ENCODE measurements around the gene ARHGEF28.

ARHGEF28 gene

DNA sequence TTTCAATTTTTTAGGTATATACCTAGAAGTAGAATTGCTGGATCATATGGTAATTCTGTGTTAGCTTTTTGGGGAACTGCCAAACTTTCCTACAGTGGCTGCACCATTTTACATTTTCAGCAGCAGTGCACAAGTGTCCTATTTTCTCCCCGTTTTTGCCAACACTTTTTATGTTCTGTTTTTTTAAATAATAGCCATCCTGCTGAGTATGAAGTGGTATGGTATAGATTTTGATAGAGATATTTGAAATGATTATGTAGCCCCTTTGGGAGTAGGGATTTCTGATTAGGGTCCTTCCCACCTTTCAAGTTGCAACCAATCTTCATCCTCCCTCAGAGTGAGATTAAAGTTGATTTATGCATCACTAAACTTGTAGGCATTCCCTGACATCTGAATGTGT is 76.5 kb downstream of the ARHGEF28 start:
- no peak for DNase-seq

DNA sequence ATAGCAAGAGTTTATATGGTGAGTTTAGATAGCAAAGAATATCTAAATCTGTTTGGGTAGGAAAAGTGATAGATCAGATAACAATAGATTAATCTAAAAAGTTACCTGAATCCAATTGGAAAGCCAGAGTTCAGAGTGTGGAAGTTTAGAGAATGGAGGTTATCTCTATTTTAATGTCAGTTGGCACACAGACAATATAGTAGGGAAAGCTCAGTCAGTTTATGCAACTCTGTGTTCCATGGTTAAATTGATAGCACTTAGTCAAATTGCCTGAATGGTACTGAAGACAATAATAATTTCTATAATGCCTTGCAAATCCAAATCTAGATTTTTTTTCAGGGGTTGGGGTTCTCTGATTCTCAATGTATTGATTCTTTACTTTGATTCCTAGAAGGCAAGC is 77.0 kb downstream of the ARHGEF28 start:
- no peak for DNase-seq

DNA sequence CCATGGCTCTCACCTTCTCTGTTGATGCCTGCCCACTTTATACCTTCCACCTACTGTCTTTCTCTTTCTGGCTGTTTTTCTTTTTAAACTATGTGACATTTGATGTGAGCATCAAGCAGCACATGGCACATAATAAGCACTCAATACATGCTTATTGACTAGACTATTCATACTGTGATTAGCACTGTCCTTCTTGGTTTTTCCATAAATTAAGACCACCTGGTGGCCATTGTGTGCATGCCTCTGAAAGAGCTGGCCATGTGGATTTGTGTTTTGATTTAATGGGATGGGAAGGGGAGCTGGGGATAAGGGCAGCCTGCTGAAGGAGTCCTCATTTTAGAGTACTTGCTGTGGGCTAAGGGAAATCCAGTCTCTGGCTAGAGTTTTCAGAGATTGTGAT is 79.4 kb downstream of the ARHGEF28 start:
- DNase-seq, result no peak

DNA sequence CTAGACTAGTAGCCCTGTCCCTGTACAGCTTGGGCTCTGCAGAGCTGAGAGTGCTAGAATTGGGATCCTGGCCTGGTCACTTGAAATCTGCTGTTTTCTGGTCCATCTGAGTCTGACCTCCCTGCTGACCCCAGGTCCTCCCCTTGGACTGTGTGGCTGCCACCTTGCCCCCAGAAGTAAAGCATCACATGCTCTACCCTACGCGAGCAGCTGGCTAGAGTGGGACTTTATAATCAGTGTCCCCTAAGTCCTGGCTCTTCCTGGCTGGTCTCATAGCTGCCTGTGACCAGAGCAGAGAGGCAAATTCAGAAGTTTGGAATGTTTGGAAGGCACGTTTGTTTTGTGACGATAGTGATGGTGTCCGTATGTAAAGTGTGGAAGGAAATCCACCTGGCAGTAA is 81.0 kb downstream of the ARHGEF28 start:
- no peak for DNase-seq

- DNase-seq, result no peak
These were observed 83.6 kb downstream of the ARHGEF28 start for GRCh38 chr5:73709536-73710129.

GRCh38 chr5:73716284-73716808 is 90.3 kb downstream of the ARHGEF28 start:
- no peak for DNase-seq

- DNase-seq, result no peak
These were observed 92.8 kb downstream of the ARHGEF28 start for GRCh38 chr5:73718762-73719161.

DNA sequence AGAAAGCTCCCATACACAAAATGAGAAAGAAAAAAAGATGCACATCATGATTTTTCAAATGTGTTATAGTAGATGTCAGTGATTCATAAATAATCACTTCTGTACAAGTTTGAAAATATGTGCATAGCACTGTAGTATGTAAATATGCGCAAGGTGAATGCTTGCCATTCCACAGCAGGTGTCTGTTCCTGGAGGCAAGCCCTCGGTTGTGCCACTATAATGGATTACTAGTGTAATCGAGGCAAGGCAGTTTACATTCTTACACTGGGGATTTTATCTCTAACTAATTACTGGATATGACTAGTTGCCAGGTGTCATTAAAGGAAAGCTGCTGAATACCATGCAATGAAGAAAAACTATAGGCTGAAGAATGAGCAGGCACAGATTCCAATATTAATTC is 93.6 kb downstream of the ARHGEF28 start:
- DNase-seq, result no peak

GRCh38 chr5:73722231-73722630 is 96.2 kb downstream of the ARHGEF28 start:
- DNase-seq, result no peak

DNA sequence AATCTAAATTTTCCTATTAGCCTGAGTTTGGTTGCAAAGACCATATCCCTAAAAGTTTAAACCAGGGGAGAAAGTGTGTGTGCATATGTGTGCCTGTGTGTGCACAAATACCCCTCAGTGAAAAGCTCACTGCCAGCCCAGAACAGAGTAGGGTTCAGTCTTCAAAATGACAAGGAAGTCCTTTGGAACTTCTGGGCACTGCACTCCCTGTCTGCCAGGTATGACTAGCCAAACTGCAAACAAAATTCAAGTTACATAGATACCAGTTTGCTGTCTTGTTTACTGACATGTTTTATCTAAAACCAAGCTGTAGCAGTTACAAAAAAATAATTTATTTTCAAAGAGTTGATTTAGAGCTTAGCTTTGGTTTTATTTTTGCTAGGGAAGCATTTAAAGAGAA is 100.1 kb downstream of the ARHGEF28 start:
- no peak for DNase-seq

DNA sequence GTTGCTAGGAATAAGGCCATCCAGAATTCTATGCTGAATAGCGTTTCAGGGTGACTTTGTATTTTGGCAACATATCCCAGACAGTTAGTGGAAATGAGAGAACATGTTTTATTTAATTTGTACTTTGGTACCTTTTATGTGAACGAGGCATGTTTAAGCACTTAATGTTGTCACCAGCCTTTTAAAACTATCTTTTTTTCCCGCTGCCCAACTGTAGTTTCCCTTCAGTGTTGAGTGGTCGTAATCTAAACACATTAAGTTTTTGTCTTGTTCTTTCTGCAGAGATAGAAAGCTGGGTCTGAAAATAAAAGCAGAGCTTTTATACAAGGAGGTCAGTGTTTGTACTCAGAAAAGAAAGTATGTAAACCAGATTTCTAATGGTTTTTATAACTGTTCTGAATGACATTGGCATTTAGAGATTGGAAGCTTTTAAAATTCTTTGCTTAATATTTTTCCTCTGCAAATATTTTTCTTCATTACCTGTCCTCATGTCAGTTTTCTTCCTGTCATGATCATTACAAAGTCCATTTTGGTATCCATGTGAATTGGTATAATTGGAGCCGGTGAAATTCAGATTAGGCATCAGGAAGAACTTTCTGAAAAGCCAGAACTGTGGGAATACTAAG is 100.7 kb downstream of the ARHGEF28 start:
- DNase-seq, result no peak

- no peak for DNase-seq
These were observed 101.5 kb downstream of the ARHGEF28 start for GRCh38 chr5:73727470-73727869.

GRCh38 chr5:73728493-73729273 is 102.7 kb downstream of the ARHGEF28 start:
- no peak for DNase-seq

DNA sequence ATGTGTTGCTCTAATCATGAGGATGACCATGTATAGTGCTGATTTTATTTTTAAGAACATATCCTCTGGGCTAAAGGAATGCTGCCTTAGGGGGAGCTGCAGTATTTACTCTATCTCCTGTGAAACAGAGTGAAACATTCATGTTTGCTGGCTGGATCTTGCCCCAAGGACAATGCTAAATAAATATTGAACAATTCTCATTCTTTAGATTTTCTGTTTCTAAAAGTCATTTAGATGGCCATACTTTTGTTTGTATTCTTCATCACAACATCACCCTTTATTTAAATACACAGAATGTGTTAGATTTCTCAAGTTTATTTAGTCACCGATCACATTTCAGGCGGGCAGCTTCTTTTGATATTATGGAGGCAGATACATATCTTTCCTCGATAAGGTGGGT is 103.3 kb downstream of the ARHGEF28 start:
- DNase-seq, result no peak

GRCh38 chr5:73732045-73732444 is 106.0 kb downstream of the ARHGEF28 start:
- no peak for DNase-seq

DNA sequence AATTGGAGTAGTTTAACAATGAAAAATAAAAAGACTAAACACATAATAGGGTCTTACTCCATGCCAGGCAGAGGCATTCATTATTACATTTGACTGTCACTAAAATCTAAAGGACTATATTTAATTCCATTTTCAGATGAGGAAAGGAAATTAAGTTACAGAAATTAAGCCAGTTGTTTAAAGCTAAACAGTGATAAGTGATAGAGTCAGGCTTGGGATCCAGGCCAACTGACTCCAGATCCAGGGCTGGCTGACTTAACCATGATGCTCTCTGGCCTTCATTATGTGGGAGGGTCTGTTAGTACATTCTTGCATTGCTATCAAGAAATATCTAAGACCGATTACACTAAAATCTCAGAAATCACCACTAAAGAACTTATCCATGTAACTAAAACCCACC is 107.2 kb downstream of the ARHGEF28 start:
- no peak for DNase-seq

DNA sequence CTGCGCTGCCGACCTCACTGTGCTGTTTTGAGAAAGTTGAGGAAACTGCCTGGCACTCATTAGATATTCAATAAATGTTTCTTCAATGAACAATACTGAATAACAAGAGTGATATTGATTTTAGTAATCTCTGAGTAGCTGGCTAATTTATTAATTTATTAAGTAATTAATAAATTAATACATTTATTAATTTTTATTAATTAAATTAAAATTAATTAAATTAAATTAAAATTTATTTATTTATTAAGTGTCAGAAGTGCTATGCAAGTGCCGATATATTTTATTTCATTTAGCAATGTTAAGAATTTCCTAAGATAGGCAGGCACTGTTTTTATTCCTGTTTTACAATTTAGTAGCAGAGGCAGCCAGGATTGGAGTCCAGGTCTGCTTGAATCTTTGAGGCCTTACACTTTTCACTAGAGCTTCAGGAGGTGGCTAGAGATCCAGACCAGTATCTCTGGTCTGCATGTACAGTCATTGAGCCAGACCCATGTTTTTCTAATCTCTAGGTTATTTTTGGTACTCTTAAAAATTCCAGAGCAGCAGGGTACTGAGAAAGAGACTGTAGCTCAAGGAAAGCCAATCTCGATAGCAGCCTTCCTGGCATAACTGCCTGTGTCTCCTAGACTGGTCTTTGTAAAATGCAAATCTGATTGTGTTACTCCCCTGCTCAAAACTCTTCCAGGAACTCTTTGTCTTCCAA is 109.2 kb downstream of the ARHGEF28 start:
- no peak for DNase-seq

- no peak for DNase-seq
These were observed 113.7 kb downstream of the ARHGEF28 start for GRCh38 chr5:73739650-73740049.

GRCh38 chr5:73740274-73740790 is 114.3 kb downstream of the ARHGEF28 start:
- DNase-seq, result no peak

- DNase-seq, result no peak
These were observed 117.2 kb downstream of the ARHGEF28 start for GRCh38 chr5:73743161-73743560.

DNA sequence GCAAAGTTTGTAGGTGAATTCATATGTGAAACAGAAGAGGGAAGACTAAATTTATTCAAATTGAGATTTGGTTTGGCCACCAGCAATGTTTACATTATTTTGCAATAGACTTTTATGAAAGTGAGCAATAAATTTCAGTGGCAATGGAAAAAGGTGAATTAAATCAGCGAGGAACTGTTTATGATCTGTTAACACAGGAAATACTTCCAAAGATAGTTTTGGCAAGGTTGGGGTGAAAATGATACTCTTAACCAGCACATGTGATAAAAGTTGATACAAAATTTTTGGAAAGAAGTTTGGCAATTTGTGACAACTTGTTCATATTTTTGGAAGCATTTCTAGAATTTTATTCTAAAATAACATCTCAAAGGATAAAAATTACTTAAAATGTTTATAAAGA is 119.8 kb downstream of the ARHGEF28 start:
- no peak for DNase-seq

GRCh38 chr5:73746608-73747007 is 120.6 kb downstream of the ARHGEF28 start:
- no peak for DNase-seq

- DNase-seq, result no peak
These were observed 121.8 kb downstream of the ARHGEF28 start for GRCh38 chr5:73747696-73748380.
